Left forelimb (tissue), 1 donor: ENCODE measurements around the gene MYCBPAP.
"Not testable (repeated sequence)": the region's sequence is repeated elsewhere in the genome, so short reads cannot be mapped to it uniquely, and the experiment has no call there.

Experiments
- DNase-seq: peaks from one replicate; pipeline ENCODE4 v3.0.0-alpha.2; 2018; ENCODE audit warnings: low spot score

MYCBPAP gene

GRCh38 chr17:50472286-50472685, 36.0 kb upstream of the MYCBPAP start:
- no peak for DNase-seq

GRCh38 chr17:50472761-50473161, 35.5 kb upstream of the MYCBPAP start:
- not testable (repeated sequence) for DNase-seq

- DNase-seq: no peak
These were observed 34.3 kb upstream of the MYCBPAP start for GRCh38 chr17:50473901-50474300.

- DNase-seq: no peak
These were observed 33.7 kb upstream of the MYCBPAP start for GRCh38 chr17:50474523-50474922.

- DNase-seq: no peak
These were observed 32.9 kb upstream of the MYCBPAP start for GRCh38 chr17:50475362-50475761.

- not testable (repeated sequence) for DNase-seq
These were observed 32.3 kb upstream of the MYCBPAP start for GRCh38 chr17:50475775-50476544.

- DNase-seq: peak; percentile 33
These were observed 31.5 kb upstream of the MYCBPAP start for GRCh38 chr17:50476545-50477315.

- DNase-seq: no peak
These were observed 30.3 kb upstream of the MYCBPAP start for GRCh38 chr17:50477976-50478375.

- DNase-seq: peak; percentile 90
These were observed 29.6 kb upstream of the MYCBPAP start, which contains the start of gene RSAD1 for GRCh38 chr17:50478391-50479381. Gene RSAD1, plus strand, starts transcription at chr17:50478860. Its CDS starts 25 bp downstream, at chr17:50478885.

- peak; percentile 83 for DNase-seq
These were observed 28.6 kb upstream of the MYCBPAP start for GRCh38 chr17:50479522-50480141.

- no peak for DNase-seq
These were observed 28.0 kb upstream of the MYCBPAP start for GRCh38 chr17:50480142-50480764.

- DNase-seq: no peak
These were observed 27.3 kb upstream of the MYCBPAP start for GRCh38 chr17:50480854-50481490.

- no peak for DNase-seq
These were observed 26.6 kb upstream of the MYCBPAP start for GRCh38 chr17:50481648-50482047.

- DNase-seq: no peak
These were observed 26.1 kb upstream of the MYCBPAP start for GRCh38 chr17:50482110-50482509.

GRCh38 chr17:50482516-50482915, 25.7 kb upstream of the MYCBPAP start:
- peak; percentile 86 for DNase-seq

GRCh38 chr17:50483266-50483665, 25.0 kb upstream of the MYCBPAP start:
- peak; percentile 38 for DNase-seq

- DNase-seq: peak; percentile 55
These were observed 23.7 kb upstream of the MYCBPAP start for GRCh38 chr17:50484386-50485155.

- peak; percentile 47 for DNase-seq
These were observed 20.8 kb upstream of the MYCBPAP start for GRCh38 chr17:50487213-50488096.

- no peak for DNase-seq
These were observed 19.4 kb upstream of the MYCBPAP start for GRCh38 chr17:50488880-50489279.
